Stimulated activated CD4-positive, alpha-beta T cell treated with anti-CD3 and anti-CD28 coated beads, Interleukin-1b, Interleukin-23, amount 100 ng/mL, for 24 hours (primary cell): Measurements from ENCODE around the gene SLC22A31.
A peak's percentile ranks its signal among the peaks of the same experiment; 100 is the strongest.
"Not testable (repeated sequence)": the region's sequence is repeated elsewhere in the genome, so short reads cannot be mapped to it uniquely, and the experiment has no call there.

Source experiments
- DNase-seq, 4 experiments: peaks; one replicate each; pipeline ENCODE4 v3.0.0-alpha.2; 2020; ENCODE audit warnings: low read depth in 4 of 4, low spot score in 1 of 4

Gene SLC22A31

DNA sequence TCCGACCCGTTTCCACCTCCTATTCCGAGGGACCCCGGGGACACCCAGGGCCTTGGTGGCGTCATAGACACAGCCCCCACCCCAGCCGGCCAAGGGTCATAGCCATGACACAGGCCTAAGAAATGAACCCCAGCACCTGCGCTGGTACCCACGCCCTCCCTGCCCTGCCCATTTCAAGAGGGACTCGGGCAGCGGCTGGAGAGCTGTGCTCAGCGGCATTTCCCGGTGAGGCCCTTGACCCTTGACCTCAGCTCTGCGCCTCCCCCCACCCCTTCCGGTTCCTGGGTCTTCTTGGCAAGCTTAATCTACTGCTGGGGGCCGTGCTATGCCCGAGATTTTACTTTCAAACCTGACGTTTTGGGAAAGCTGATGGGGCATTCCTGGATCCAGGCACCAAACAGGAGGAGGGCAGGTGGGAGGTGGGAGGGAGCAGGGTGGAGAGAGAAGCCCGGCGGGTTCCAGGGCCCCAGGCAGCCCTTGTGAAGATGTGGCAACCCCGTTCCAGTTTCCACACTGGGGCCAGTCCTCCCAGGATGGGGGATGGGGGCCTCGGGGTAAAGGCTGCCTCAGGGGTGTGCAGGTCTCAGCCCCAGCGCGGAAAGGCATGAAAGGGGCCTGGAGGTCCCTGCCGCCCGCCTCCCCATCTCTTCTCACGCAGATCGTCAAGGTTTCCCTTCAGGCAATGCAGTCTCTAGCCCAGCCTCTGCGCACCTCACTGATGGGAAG is at the start of gene SLC22A31:
Gene SLC22A31, minus strand, starts transcription at position 414 of the 726 bp plus-strand sequence. Its CDS starts 36 bp downstream, at position 378.
- no peak for DNase-seq

GRCh38 chr16:89248196-89248982 is 48.1 kb upstream of the SLC22A31 start:
- no peak for DNase-seq

GRCh38 chr16:89247734-89248075 is 47.4 kb upstream of the SLC22A31 start:
- not testable (repeated sequence) for DNase-seq

GRCh38 chr16:89246903-89247733 is 46.8 kb upstream of the SLC22A31 start:
- peak; percentile 93 to 100 (median 97) for DNase-seq

- DNase-seq: no peak
These were observed 46.1 kb upstream of the SLC22A31 start for GRCh38 chr16:89246383-89246902.

- no peak for DNase-seq
These were observed 44.4 kb upstream of the SLC22A31 start for GRCh38 chr16:89244754-89245153.

- not testable (repeated sequence) for DNase-seq
These were observed 43.9 kb upstream of the SLC22A31 start for GRCh38 chr16:89244264-89244663.

- no peak for DNase-seq
These were observed 43.3 kb upstream of the SLC22A31 start for GRCh38 chr16:89243664-89244063.

DNA sequence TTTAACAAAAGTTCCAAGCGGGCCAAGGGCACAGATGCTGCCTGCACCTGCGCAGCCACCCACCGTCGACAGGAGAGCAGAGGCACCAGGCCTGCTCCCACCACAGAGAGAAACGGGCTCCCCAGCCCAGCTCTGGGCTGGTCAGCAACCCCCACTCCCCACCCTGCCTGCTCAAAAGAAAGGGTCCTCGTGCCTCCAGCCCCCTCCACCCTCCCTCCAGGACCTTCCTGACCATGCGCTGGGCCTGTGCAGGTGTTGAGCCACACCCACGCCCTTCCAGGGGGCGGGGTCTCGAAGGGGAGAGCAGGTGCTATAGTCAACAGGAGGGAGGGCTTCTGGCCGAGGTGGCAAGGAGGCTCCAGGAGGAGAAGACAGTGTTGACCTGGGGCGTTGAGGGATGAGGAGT is 42.5 kb upstream of the SLC22A31 start:
- DNase-seq: no peak

DNA sequence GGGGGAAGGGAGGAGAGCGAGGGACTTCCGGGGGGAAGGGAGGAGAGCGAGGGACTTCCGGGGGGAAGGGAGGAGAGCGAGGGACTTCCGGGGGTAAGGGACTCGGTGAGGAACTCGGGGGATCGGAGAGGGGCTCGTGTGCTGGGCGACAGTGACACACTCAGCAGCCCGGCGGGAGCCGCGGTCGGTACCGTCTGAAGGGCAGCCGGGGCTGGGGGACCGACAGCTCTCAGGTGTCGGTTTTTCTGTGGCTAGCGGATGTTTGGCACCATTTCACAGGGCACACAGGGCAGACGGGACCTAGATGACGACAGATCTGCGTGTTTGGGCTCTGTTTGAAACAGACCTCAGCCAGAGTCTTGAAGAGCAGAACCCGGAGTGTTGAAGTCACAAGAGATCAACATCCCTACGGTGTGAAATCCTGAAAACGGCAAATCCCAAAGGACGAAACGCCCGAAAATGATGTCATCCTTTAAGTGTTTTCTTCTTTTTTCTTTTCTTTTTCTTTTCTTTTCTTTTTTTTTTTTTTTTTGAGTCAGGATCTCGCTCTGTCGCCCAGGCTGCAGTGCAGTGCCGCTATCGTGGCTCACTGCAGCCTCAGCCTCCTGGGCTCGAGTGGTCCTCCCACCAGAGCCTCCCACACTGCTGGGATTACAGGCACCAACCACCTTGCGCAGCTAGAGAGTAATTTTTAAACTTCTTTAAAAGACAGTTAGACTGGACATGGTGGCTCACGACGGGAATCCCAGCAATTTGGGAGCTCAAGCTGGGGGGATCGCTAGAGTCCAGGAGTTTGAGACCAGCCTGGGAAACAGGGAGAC is 41.1 kb upstream of the SLC22A31 start:
- peak in 3 of 4 experiments; percentile 42 to 60 (median 52) for DNase-seq

GRCh38 chr16:89237733-89238132 is 37.4 kb upstream of the SLC22A31 start:
- no peak for DNase-seq

GRCh38 chr16:89233678-89234490 is 33.5 kb upstream of the SLC22A31 start:
- no peak for DNase-seq

DNA sequence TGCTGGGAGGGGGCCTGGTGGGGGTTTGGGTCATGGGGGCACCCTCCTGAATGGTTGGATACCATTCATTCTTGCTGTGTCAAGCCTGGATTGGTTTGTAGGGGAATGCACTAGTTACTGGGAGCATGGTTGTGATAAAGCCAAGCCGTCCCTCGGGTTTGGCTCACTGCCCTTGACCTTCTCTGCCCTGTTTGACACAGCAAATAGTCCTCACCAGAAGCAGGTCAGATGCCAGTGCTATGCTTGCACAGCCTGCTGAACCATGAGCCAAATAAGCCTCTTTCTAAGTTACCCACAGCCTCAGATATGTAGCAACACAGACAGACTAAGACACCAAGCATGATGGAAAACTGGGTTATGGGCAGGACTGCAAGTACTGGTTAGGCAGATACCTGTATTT is 31.8 kb upstream of the SLC22A31 start:
- no peak for DNase-seq

DNA sequence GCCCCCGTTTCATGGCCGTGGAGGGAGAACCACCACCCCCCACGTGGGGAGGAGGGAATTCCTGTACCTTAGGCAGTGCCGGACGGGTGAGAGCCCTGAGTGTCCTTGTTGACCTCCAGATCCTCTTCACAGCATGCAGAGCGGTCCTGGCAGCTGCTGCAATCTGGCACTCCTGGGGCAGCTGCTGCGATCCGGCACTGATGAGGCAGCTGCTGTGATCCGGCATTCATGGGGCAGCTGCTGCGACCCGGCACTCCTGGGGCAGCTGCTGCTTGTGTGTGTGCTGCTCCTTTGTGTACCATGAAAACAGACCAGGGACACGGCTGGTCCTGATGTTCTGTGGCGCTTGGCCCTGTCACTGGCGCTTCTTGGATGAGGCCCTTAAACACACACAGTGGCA is 29.9 kb upstream of the SLC22A31 start:
- no peak for DNase-seq

DNA sequence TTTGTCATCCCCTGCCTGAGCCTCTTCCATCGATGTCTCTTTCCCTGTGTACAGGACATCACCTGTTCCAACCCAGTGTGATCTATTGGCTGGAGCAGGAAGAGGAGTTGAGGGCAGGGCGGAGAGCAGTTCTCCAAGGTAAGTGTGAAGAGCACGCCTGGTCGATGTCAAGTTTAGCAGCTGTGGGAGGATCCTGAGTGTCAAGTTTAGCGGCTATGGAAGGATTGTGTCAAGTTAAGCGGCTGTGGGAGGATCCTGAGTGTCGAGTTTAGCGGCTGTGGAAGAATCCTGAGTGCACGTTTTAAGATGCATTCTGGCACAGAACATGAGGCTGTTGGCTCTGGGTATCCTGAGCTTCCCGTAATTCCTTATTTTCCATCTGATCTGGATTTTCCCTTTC is 24.3 kb upstream of the SLC22A31 start:
- no peak for DNase-seq

- DNase-seq: no peak
These were observed 22.6 kb upstream of the SLC22A31 start for GRCh38 chr16:89222931-89223330.

DNA sequence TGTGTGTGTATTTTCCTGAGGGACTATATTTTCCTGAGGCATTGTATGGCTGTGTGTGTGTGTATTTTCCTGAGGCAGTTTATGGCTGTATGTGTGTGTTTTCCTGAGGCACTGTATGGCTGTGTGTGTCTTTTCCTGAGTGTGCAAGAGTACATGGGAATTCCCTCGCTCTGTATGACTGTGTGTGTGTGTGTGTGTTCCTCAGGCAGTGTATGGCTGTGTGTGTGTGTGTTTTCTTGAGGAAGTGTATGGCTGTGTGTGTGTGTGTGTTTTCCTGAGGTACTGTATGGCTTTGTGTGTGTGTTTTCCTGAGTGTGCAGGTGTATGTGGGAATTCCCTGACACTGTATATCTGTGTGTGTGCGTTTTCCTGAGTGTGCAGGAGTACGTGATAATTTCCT is 21.3 kb upstream of the SLC22A31 start:
- no peak for DNase-seq

GRCh38 chr16:89219365-89219764 is 19.0 kb upstream of the SLC22A31 start:
- DNase-seq: no peak

- peak; percentile 53 to 73 (median 60) for DNase-seq
These were observed 17.3 kb upstream of the SLC22A31 start, which contains the start of gene ZNF778 for GRCh38 chr16:89217388-89218191. ZNF778 (plus strand) TSS chr16:89217703; CDS start chr16:89221128, 3,425 bp downstream.
